ENCODE measurements around the gene CREG1.

DNA sequence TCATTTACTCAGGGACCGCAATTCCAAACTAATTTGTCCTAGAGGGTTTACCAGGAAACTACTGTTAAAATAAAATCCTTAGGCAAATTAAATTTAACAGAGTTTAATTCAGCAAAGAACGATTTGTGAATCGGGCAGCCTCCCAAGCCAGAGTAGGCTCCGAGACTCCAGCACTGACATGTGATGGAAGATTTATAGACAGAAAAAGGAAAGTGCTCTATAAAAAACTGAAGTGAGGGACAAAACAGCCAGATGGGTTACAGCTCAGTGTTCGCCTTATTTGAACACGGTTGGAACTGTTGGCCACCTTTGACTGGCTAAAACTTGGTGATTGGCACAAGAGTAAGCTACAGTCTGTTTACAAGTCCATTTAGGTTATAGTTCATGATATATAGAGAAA is 41.3 kb upstream of the CREG1 start:
- TF ChIP-seq EP300 (IDR thresholded peaks at IDR 0.05; ENCODE audit: borderline replicate concordance) (no peak), CREB1 (IDR thresholded peaks at IDR 0.05; ENCODE audit: low read depth) (no peak), EGR1 (IDR thresholded peaks at IDR 0.05) (no peak), RAD21 (IDR thresholded peaks at IDR 0.05; ENCODE audit: low read depth) (no peak), TAF1 (IDR thresholded peaks at IDR 0.05; ENCODE audit: low read depth) (no peak), MAX (IDR thresholded peaks at IDR 0.05) (no peak), ZBTB7A (IDR thresholded peaks at IDR 0.05; ENCODE audit: low read depth) (no peak)
- TF ChIP-seq, protein P1, sequence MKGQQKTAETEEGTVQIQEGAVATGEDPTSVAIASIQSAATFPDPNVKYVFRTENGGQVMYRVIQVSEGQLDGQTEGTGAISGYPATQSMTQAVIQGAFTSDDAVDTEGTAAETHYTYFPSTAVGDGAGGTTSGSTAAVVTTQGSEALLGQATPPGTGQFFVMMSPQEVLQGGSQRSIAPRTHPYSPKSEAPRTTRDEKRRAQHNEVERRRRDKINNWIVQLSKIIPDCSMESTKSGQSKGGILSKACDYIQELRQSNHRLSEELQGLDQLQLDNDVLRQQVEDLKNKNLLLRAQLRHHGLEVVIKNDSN (IDR thresholded peaks at IDR 0.05): no peak
